Activated CD8-positive, alpha-beta memory T cell treated with anti-CD3 and anti-CD28 coated beads, Interleukin-2, amount 50 U/mL, for 48 hours (primary cell): ENCODE measurements around the gene PTGDR.

Source experiments
- DNase-seq: peaks from one replicate; pipeline ENCODE4 v3.0.0-alpha.2; 2020

The PTGDR gene

DNA sequence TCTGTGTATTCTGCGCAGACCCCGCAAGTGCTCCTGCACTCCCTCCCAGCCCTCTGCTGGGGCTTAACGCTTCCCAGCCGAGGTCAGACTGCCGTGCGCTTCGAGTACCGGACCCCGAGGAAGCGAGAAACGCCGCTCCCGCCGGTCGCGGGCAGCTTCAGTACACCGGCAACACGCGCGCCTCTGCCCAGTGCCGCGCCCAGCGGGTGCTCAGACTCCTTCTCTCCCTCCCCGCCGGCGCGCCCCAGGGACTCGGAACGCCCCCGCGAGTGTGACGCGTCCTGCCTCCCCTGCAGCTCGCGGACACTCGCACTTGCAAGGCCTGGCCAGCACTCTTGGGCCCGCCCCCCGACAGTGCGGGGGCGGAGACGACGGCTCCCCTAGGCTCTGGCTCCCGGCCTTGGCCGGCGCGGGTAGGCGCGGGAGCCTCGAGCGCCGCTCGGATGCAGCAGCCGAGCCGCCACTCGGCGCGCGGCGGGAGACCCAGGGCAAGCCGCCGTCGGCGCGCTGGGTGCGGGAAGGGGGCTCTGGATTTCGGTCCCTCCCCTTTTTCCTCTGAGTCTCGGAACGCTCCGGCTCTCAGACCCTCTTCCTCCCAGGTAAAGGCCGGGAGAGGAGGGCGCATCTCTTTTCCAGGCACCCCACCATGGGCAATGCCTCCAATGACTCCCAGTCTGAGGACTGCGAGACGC is 46.6 kb downstream of the PTGDR start, which contains the start of gene PTGER2:
PTGER2 (plus strand) TSS at position 410 of the 692 bp plus-strand sequence; CDS start at position 647, 237 bp downstream.
- DNase-seq, result peak; percentile 88

DNA sequence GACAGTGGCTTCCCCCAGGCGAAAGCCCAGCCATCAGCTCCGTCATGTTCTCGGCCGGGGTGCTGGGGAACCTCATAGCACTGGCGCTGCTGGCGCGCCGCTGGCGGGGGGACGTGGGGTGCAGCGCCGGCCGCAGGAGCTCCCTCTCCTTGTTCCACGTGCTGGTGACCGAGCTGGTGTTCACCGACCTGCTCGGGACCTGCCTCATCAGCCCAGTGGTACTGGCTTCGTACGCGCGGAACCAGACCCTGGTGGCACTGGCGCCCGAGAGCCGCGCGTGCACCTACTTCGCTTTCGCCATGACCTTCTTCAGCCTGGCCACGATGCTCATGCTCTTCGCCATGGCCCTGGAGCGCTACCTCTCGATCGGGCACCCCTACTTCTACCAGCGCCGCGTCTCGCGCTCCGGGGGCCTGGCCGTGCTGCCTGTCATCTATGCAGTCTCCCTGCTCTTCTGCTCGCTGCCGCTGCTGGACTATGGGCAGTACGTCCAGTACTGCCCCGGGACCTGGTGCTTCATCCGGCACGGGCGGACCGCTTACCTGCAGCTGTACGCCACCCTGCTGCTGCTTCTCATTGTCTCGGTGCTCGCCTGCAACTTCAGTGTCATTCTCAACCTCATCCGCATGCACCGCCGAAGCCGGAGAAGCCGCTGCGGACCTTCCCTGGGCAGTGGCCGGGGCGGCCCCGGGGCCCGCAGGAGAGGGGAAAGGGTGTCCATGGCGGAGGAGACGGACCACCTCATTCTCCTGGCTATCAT is 47.3 kb downstream of the PTGDR start:
- DNase-seq, result peak; percentile 77

DNA sequence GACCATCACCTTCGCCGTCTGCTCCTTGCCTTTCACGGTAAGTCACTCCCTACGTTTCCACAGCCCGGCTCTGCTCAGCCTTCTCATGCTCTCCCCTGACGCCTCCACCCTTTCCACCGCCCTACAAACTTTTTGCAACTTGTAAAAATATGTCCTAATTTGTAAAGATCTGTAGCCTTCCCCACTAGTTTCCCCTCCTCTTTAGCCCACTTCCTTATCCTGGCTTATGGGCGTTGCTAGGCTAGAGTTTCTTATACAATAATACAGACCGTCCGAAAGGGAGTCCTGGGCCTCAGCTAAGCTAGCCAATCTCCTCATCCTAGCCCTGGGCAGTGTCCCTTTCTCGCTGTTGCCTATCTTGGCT is 47.8 kb downstream of the PTGDR start:
- no peak for DNase-seq

DNA sequence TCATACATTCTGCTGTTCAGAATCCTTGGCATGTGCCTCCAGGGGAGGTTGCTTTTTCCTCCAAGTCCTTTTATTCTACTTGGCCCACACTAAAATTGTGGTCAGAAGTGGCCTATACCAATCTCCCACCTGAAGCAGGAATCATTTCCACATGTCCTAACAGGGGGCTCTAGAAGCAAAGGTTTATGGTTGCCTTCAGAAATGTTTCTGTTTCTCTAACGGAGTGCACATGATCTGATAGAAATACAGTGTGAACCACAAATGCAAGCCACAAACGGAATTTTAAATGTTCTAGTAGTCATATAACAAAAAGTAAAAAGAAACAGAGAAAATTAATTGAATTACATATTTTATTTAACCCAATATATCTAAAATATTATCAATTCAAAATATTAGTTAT is 50.6 kb downstream of the PTGDR start:
- DNase-seq, result no peak

DNA sequence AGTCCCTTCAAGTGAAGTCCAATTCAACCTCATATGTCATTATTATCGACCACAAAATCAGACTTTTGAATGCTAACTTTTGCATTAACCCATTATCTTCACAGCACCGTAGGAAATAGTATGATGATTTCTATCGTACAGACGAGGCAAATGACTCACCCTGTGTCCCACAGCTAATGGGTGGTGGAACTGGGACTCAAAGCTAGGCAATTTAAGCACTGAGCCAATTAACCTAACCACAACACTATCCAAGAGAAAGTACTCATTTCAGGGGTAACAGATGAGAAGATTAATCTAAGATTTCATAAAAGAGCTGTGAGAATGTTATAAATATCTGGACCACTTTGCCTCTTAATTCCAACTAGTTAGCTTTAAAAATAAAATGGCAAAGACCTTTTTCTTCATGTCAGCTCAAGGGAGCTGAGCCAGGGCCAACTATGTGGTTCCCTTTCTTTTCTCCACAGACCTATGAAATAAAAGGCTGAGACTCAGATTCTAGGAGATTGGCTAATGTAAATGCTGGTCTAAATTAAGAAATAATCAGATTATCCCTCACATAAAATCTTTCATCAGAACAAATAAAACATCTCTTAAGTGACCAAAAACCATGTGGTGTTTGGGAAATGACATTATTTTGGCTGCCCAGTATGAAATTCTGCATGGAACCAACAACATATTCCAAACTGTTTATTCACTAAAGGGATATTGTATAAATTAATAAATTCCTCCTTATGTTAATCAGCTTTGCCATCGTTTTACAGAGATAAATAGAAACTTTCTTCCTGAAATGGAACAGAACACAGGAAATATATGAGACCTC is 51.5 kb downstream of the PTGDR start:
- DNase-seq, result no peak

DNA sequence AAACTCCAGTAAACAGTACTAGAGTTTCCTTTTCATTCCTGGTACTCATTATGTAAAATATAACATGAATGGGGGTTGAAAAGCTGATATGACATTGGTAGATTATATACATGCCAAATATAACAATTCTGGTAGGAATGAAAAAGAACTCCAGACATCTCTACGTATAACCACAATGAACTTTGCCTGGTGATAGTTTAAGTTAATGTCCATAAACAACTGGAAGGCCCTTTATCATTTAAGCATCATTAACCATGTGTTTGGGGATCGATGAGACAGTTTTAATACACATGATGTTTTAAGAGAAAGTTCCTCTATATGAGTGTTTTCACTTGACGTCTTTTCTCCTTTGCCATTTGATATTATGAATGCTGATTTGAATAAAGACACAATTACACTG is 52.4 kb downstream of the PTGDR start:
- DNase-seq, result no peak

DNA sequence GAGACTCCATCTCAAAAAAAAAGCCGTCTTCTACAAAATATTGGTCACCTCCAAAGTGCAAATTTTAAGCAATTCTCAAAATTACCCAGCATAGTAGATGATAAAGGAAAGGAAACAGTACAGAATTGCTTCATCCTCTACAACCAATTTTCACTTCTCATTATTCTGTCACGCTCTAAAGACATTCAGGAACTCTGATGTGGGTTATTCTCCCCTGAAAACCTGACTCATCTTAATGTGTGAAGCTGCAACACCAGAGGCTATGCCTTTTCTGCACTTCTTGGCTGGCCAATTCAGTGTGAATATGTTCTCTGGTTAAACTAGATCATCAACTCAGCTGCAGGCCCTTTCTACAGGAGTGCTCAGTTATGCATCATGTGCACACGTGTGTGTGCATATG is 57.6 kb downstream of the PTGDR start:
- no peak for DNase-seq

DNA sequence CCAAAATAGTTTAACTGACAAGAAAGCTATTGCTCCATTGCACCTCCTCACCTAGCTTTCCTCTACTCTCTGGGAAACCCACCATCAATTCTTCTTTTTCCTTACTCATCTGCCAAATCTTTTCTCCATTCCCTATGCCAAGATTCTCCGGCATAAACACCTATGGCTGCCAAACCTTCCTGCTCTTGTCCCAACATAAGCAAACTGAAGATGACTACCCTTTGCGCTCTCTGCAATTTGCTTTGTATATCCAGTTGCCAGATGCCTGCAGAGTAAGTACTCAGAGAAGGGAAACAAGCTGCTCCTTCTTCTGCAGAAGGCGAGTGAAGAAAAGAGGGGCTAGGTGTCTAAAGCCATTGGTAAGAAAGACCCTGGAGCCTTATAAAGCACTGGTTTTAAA is 58.1 kb downstream of the PTGDR start:
- DNase-seq, result no peak
